Neural progenitor cell (in vitro differentiated cells): ENCODE data around the gene VAMP1.

ENCODE experiments used
- EZH2 ChIP-seq: fragments of 200-600 bp; sonication (generic); IDR thresholded peaks from 2 replicates; pipeline ENCODE4 v1.6.1; 2017; ENCODE audit warnings: antibody characterized with exemption, mild to moderate bottlenecking, moderate library complexity
- TF ChIP-seq, protein P1 (sequence below): fragments of 200-600 bp; sonication (generic); IDR thresholded peaks from 2 replicates; pipeline ENCODE4 v1.5.1; 2017; ENCODE audit warnings: antibody characterized with exemption, mild to moderate bottlenecking

DNA sequence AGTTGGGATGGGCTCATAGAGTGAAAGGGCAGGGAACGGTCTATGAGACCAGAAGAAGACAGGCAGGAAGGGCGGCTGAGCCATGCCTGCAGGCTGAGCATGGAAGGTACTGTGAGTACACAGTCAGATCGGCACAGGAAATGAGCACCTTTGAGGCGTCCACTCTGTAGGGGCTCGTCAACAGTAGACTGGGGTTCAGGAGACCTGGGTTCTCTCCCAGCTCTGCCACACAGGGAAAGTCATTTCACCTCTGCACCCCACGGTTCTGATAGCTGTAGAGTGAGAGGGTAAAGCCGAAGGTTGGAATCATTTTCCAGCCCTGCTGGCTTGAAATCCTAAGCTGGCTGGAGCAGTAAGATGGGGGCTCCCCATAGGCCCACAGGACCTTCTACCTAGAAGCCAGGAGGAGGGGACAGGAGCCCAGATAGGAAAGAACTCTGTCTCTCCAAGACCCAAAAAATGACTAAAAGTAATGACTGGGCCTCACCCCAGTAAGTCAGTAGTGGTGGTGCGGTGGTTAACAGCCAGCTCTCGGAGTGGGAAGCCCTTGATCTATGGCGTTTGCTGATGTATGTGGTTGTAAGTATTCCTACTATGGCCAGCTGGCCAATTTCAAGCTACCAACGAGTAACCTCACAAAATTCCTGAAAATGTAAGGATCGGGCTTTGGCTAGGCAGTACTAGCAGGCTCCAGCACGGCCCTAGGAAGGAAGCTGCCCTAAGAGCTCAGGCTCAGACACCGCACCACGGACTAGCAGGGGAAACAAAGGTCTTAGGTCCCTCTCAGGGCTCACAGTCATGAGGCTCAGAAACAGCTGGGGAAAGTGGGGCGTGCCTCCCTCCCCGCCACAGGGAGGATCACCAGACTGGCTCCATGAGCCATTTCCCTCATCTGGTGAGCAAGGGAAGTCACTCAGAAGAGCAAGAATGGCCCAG lies 36.0 kb downstream of the VAMP1 start:
- TF ChIP-seq, protein P1, sequence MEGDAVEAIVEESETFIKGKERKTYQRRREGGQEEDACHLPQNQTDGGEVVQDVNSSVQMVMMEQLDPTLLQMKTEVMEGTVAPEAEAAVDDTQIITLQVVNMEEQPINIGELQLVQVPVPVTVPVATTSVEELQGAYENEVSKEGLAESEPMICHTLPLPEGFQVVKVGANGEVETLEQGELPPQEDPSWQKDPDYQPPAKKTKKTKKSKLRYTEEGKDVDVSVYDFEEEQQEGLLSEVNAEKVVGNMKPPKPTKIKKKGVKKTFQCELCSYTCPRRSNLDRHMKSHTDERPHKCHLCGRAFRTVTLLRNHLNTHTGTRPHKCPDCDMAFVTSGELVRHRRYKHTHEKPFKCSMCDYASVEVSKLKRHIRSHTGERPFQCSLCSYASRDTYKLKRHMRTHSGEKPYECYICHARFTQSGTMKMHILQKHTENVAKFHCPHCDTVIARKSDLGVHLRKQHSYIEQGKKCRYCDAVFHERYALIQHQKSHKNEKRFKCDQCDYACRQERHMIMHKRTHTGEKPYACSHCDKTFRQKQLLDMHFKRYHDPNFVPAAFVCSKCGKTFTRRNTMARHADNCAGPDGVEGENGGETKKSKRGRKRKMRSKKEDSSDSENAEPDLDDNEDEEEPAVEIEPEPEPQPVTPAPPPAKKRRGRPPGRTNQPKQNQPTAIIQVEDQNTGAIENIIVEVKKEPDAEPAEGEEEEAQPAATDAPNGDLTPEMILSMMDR: no peak
- TF ChIP-seq EZH2: no peak
